Stimulated activated CD8-positive, alpha-beta memory T cell treated with anti-CD3 and anti-CD28 coated beads, Interleukin-12 subunit alpha, Interleukin-12 subunit beta, amount 100 ng/mL, for 4 hours (primary cell): ENCODE results near the gene TYMP.

Experiments
- DNase-seq: peaks from one replicate; pipeline ENCODE4 v3.0.0-alpha.2; 2020; ENCODE audit warnings: low read depth

TYMP gene, protein sequence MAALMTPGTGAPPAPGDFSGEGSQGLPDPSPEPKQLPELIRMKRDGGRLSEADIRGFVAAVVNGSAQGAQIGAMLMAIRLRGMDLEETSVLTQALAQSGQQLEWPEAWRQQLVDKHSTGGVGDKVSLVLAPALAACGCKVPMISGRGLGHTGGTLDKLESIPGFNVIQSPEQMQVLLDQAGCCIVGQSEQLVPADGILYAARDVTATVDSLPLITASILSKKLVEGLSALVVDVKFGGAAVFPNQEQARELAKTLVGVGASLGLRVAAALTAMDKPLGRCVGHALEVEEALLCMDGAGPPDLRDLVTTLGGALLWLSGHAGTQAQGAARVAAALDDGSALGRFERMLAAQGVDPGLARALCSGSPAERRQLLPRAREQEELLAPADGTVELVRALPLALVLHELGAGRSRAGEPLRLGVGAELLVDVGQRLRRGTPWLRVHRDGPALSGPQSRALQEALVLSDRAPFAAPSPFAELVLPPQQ

DNA sequence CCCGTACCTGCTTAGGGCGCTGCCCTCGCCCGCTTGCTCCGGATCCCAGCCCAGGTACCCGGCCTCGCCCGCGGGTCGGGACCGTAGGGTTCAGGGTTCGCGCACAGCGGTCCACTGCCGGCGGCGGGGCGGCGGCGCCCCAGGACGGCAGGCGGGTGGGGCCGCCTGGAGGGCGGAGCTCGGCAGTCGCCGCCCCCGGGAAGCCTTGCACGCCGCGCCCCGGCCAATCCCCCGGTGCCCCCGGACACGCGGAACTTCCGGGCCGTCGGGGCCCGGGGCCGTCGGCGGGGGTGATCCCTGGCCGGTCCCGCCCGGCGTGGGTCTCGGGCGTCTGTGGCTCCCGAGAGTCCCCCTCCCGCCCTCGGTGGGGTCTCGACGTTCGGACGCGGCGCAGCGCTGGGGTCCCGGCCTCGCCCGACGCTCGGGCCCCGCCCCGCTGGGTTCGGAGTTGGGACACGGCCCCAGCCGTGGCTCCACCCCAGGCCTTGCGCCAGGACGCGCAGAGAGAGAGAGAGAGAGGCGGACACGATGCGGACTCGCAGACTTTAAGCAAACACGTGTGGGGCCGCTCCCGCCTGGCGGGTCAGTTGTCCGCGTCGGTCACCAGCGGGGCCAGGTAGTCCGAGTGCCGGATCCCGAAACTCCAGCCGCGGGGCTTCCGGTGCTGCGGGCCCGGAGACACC, at the start of gene TYMP:
TSS of gene TYMP (minus strand) at position 116 of the 683 bp plus-strand sequence. CDS start 303 bp downstream, outside the sequence.
- peak; percentile 65 for DNase-seq

DNA sequence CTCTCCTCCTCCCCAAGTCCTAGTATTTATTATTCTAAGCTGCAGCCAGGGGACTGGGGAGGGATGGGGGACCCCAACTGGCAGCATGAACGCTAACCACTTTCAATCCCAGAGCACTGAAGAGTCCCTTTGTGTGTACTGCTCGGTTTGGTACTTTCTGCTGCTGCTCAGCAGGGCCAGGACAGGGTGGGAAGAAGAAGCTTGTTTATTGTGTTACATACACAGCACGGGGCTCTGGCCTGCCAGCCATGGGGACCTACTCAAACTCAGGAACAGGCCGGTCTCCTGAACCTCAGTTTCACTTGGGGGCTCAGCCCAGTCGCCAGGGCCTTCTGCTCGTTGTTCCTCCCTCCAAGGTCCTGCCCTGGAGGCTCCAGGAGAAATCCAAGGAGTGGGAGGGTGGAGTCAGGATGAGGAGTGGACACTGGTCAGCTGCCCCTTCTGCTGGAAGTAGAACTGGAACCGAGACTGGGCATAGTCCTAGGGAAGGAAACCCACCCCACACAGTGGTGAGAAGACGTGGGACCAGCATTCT, 49.0 kb upstream of the TYMP start:
- no peak for DNase-seq

DNA sequence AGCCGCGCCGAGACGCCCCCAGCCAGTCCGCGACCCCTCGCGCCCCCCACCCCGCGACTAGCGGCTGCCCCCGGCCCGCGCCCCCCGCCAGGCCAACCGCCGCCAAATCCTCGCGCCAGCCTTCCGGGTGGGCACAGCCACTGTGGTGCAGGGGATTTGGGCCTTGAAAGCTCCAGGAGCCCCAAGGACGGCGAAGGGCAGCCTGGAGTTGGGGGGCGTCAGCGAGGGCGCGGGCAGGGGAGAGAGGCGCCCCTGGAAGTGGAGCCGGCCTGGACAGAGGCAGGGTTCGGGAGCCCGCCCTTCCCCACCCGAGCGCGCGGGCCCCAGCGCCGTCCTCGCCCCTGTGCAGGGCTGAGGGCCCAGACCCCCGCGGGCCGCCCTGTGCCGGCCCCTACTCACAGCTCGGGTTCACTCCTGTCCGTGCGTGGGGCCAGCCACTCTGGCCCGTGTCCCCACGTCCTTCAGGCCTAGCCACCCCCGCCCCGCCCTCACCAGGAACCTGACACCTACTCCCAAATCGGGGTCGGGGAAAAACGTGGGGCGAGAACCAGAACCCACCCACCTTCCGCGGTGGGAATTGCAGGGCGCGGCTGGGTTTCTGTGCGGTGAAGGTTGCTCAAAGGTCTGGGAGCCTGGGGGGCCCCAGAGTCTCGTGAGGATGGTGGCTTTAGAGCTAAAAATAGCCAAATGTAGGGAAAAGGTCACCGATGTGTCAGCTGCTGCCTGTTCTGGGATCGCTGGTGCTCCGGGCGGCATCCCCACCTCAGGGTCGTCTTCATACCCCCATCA, 48.4 kb upstream of the TYMP start, which contains the start of gene CPT1B:
TSS of gene CPT1B (minus strand) at position 441 of the 789 bp plus-strand sequence. CDS start 512 bp downstream, outside the sequence.
- no peak for DNase-seq

DNA sequence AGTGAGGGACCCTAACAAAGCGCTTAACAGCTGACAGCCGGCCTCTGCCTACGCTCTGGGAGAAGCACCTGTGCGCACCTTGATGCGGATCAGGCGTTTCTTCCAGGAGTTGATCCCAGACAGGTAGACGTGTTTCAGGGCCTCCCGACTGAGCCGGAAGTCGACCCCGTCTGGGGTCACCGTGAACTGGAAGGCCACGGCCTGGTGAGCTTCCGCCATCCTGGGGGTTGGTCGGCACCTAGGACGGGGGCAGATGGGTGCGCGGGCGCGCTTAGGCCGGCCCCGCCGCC, 47.8 kb upstream of the TYMP start:
- no peak for DNase-seq

DNA sequence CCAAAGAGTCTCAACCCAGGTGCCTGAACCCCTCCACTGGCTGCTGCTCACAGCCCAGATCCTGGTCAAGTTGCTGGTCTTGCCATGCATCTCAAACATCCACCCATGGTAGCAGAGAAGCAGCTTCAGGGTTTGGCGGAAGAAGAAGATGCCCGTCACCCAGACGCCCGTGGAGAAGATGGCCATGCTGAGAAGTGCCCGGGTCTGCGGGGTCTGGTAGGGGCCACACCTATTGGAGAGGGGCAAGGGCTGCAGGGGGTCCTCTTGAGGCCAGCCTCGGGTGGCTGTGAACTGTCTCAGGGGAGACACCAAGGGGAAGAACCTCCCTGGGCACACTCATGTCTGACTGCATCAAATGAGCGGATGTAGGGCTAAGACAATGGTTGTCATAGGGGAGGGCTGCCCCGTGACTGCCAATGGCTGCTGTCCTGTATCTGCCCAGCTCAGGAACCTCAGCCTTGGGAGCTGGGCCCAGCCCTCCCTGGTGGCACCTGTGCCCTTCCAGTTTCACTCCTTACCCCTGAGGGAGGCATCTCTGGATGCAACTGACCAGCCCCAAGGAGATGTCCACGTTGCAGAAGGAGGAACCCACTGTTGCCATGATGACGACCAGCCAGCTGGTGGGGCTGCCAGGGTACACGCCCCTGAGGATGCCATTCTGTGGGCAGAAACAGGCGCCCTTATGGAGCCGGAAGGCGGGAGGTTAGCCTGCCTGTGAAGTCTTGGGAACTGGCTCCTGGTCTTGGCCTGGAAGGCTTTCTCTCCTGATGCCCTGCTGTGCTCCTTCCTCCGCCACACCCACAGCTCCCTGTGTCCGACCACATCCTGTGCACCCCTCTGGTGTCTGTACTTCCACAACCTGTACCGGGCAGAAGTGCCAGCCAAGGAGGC, 47.2 kb upstream of the TYMP start:
- DNase-seq = no peak

DNA sequence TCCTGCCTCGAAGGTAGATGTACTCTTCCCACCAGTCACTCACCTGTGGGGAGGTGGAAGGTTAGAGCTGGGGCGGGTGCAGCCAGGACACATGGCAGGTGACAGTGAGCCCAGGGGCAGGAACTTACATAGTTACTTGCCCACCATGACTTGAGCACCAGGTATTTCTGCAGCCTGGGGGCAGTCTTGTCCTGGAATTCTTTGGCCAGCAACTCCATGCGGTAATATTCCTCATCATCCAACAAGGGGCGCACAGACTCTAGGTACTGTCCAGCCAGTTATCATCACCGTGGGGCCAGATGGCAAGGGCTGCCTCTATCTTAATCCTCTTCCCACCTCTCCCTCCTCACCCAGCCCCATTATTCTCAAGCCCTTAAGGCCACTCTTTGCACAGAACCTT, 46.3 kb upstream of the TYMP start:
- no peak for DNase-seq

DNA sequence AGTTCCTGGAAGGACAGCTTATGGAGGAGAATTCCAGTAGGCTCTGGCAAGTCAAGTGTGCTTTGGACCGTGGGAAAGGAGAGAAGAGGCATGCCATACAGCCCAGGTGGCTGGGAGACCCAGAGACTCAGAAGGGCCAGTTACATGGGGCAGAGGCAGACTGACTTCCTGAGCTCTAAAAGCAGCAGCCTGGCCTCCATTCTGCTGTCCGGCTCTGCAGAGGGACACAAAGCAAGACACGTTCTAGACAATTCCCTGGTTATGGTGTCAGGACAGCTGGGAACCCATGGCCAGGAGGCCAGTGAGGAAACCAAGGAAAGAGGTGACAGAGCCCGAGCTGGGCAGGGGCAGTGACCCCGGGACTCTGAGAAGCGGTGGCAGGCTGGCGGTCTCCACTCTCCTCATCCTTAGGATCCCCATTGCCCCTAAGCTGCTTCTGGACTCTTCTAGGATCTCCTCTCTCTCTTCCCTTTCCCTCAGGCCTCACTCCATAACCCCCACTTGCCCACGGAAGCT, 45.7 kb upstream of the TYMP start:
- DNase-seq = no peak

DNA sequence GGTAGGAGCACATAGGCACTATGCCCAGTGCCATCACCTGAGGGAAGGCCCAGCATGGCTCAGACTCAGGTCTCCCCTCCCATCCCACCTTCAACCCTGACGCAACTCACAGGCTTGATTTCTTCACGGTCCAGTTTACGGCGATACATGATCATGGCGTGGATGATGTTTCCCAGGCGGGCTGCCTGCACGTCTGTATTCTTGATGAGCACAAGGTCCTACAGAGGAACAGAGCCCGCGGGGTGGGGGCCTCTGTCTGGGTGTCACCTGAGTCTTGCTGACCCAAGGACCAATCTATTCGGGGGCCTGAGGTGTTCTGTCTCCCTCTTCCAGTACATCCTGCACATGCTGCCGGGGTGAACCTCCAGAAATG, 44.6 kb upstream of the TYMP start:
- DNase-seq = no peak

DNA sequence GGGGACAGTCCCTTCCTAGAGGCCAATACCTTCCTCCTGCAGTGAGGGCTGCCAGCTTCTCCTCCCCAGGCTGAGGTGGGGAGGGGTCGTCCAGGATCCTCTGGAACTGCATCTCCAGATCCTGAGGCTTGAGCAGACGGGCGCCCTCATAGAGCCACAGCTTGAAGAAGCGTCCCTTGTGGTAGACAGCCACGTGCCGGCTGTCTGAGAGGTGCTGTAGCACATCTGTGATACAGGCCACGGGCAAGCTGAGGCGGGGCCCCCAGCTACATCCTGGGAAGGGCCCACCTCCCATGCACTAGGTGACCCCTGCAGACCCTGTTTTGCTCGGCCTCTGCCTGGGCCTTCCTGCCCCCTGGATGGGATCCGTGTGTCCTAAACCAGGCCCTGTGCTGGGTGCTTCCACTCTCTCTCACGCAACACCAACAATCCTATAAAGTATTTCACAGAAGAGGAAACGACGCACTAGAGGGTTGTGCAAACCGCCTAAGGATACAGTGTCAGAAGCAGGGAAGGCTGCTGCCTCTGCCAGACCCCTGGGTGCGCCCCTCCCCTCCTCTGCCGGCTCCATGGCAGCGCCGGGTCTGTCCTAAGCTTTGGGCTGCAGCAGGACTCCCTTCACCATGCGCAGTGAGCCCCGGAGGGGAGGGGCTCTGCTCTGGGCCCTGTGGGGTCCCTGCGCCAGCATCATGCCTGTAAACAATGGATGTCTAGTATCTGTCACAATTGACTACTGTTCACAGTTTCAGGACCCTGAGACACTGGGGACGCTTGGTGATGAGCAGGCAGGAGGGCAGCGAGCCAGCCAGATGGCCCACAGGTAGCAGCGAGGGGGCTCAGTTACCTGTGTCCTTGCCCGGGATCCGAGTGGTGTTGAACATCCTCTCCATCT, 43.9 kb upstream of the TYMP start:
- DNase-seq = no peak

DNA sequence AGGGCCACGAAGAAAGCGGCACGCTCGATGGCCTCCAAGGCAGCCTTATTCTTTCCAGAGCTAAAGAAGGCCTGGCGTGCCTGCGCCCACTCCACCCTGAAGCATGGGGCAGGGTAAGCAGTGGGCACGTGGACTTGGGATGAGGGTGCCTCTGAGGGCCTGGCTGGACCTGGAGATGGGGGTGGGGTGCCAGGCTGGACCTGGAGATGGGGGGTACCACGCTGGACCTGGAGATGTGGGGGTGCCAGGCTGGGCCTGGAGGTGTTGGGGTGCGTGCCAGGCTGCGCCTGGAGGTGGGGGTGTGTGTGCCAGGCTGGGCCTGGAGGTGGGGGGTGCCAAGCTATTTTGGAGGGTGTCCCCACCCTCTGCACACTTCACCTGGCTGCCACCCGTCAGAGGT, 43.2 kb upstream of the TYMP start:
- no peak for DNase-seq

DNA sequence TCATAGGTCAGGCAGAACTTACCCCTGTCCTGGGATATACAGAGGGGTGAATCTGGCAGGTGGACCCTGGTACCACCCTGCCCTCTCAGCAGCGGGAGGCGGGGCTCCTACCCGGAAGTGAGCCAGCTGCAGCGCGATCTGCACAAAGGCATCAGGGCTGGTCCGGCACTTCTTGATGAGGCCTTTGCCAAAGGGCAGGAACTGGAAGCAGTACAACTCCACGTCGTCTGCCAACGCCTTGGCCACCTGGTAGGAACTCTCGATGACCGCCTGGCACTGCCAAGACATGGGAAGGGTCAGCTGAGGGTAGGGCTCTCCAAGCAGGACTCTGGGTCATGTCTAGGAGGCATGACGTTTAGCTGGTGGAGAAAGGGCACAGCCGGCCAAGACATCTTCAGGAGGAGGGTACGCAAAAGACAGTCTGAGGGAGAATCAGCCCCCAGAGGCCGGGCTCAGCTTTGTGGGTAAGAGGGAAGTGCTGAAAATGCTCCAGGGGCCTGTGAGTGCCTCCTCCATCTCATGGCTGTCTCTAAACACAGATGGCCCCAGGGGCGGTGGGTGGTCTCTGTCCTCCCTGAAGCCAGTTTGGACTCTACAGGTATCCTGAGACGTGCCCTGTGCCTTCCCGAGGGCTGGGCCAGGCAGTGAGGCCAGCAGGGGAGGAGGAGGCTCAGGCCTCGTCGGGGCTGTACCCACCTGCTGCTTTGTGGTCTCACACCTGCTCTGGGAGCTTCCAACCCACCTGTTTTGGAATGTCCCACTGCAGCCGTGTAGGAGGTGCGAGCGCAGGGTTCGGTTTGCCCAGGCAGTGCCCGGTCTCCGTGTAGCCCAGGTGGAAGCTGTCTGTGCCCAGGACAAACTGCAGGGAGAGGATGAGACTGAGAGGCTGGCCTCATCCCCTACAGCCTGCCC, 41.7 kb upstream of the TYMP start:
- no peak for DNase-seq

DNA sequence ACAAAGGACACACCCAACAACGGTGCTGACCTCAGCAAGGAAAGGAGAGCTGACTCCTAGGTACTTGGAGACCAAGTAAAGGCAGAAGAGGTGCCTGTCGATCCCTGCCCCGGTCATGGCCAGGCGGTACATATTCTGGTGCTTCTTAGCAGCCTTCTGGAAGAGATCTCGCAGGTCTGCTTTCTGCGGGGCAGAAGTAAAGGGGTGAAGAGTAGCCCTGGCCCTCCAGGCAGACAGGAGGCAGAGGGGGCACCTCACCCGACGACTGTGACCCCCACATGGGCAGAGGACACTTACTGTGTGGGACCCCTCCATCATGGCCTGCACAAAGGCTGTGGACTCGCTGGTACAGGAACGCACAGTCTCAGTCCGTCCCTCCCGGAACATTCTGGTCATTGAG, 41.0 kb upstream of the TYMP start:
- DNase-seq = no peak

DNA sequence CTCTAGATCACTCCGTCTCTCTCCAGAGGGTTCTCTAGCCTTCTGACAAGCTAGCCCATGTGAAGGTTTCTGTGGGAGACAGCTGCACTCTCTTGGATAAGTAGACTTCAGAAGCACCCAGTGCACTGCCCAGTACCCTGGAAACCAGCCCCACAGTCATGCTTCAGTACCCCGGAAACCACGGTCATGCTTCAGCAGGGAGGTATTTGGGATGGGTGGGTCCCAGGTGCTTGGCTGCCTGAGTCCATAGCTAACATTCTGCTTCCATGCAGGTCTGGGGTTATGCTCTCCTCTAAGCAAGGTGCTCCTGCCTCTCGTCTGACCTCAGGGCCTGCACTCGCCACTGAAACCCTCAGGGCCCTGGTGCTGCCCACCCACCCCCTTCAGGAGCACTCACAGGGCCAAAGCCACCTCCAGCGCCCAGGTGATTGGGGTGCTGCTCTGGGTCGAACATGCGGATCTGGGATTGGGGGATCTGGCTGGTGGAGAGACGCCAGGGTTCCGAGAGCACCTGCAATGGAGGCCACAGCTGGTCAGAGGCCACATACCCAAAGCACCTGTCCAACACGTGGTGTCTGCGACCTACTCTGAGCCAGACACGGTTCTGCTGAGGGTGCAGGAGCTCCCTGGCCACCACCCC, 40.2 kb upstream of the TYMP start:
- no peak for DNase-seq

DNA sequence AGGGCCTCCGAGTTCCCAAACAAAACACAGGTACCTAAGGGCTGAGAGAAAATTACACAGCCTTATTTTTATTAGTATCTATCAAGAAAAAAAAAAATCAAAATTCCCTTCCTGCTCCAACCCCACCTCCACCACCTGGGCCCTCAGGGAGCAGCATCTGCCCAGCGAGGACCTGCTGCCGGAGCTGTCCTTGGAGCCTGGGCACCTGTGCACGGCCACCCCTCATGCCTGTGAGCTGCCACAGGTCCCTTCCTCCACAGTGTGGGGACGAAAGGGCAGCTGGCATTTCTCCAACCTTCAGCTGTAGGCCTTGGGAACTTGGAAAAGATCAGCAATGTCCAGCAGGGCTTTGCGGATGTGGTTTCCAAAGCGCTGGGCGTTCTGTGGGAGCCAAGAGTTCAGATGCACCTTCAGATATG, 39.2 kb upstream of the TYMP start:
- DNase-seq = no peak

DNA sequence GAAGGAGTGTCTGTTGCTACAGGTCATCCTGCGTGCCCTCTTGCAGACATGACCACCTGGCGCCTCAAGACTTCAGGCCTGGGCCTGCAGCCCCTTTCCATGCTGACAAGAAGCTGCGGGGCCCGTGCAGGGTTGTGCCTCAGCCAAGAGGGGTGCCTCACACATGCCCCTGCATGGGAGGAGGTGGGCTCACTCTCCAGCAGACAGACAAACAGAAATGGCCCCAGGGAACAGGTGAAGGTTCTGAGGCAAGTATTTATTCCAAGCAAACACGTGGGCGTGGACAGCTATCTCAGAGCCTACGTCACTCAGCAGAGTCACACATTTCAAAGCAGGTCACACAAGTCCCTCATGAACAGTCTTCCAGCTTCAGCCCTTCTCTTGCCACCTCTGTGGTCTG, 38.8 kb upstream of the TYMP start:
- DNase-seq = no peak

DNA sequence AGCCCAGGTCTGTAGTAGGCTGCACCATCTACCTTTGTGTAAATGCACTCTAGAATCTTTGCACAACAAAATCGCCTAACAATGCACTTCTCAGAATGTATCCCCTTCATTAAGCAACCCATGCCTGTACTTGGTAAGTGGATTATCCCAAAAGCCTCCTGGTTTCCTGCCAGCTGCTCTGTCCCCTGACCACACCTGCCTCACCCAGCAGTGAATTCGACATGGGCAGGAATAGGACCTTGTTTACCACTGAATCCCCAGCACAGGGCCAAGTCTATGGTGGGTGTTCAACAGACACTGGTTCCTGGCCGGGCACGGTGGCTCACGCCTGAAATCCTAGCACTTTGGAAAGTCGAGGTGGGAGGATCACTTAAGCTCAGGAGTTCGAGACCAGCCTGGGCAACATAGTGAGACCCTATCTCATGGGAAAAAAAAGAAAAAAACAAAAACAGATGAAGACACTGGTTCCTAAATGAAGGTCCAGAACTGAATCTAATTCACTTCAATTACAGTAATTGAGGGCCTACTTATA, 38.0 kb upstream of the TYMP start:
- DNase-seq = no peak

DNA sequence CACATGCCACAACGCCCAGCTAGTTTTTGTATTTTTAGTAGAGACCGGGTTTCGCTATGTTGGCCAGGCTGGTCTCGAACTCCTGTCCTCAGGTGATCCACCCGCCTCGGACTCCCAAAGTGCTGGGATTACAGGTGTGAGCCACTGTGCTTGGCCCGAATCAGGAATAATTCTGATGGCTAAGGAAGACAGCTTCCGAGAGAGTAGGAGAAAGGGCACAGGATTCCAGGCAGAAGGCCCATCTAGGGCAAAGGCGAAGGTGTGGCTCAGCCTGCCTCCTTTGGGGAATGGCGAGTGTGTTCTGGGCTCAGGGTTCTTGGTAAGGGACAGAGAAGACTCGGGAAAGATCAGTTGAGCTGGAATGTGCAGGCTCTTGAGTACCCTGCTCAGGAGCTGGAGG, 34.5 kb upstream of the TYMP start:
- no peak for DNase-seq

DNA sequence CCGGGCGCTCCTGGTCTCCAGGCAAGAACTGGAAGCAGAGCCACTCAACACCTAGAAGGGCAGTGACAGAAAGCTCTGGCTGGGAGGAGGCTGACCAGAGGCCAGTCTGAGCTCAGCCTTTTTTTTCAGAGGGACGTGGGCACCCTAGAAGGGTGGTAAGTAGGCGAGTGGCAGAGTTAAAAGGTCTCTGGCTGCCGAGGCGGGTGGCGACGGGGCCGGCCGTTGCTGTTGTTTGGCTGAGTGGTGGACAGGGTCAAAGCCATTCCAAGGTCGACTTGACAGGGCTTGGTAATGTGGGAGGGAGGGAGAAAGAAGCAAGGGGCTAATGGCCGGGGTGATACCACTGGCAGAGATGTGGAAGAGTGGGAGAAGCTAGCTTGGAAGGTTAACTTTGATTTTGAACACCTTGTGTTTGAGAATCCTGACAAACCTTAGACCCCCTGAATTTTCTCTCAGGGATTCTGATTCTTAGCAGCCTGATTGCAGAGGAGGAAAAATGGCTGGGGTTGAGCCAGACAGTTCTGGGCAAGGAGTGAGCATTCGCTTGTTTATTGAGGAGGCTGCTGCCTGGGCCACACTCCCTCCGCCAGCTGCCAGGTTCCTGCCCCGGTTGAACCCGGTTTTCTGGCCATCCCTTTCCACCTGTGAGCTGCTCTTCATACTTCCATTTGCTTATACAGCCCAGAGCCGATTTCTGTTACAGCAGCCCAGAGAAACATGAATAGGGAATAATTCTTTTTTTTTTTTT, 33.8 kb upstream of the TYMP start:
- no peak for DNase-seq
